Left forelimb (tissue), 1 donor: ENCODE data around the gene ASPA.
A peak's percentile ranks its signal among the peaks of the same experiment; 100 is the strongest.

Source experiments
- DNase-seq: peaks from one replicate; pipeline ENCODE4 v3.0.0-alpha.2; 2018; ENCODE audit warnings: low spot score

Gene ASPA

GRCh38 chr17:3534881-3535252, 59.1 kb downstream of the ASPA start:
- no peak for DNase-seq

- peak; percentile 80 for DNase-seq
Observed at GRCh38 chr17:3535253-3535995, 59.6 kb downstream of the ASPA start.

- DNase-seq = no peak
Observed at GRCh38 chr17:3536716-3537115, 60.9 kb downstream of the ASPA start.

- DNase-seq = no peak
Observed at GRCh38 chr17:3539881-3540540, 64.2 kb downstream of the ASPA start.

GRCh38 chr17:3542410-3543088, 66.8 kb downstream of the ASPA start:
- DNase-seq = no peak

- no peak for DNase-seq
Observed at GRCh38 chr17:3543453-3543852, 67.7 kb downstream of the ASPA start.

- DNase-seq = no peak
Observed at GRCh38 chr17:3544365-3544764, 68.6 kb downstream of the ASPA start.

- no peak for DNase-seq
Observed at GRCh38 chr17:3545151-3545550, 69.4 kb downstream of the ASPA start.

GRCh38 chr17:3546521-3546920, 70.7 kb downstream of the ASPA start:
- no peak for DNase-seq

- no peak for DNase-seq
Observed at GRCh38 chr17:3546997-3547396, 71.2 kb downstream of the ASPA start.

- DNase-seq = no peak
Observed at GRCh38 chr17:3547628-3548027, 71.8 kb downstream of the ASPA start.

GRCh38 chr17:3549610-3550162, 73.9 kb downstream of the ASPA start:
- DNase-seq = no peak

GRCh38 chr17:3551189-3551588, 75.4 kb downstream of the ASPA start:
- no peak for DNase-seq

GRCh38 chr17:3552916-3553315, 77.1 kb downstream of the ASPA start:
- no peak for DNase-seq
